ENCODE data around the gene DPP4. TPM values are rescaled to one million over a fixed set of nuclear protein-coding genes. Genes with fewer than 3 reads are reported as not detected.

The DPP4 gene
- total and polyA plus RNA-seq, 2 of the 13 experiments (the other 11 are each of a cell fraction or from before 2014, with no cell fraction given): 39.4 to 109 TPM

DNA sequence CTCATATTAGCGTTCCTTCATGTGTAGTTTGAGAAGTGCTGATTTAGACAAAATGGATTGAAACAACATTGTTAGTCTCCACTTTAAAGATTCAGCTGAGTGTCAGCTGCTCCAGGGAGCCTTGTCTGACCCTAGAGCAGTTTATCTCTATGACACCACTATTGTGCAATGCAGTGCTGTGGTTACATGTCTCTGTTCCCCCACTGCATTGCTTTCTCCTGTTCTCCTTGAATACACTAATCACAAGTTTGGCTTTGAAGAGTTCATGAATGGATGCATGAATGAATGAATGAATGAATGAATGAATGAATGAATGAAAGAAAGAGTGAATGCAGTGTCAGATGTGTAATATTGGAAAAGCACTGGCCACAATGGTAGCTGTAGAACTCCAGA lies 39.8 kb upstream of the DPP4 start (continued):
- TF ChIP-seq ZNF614 (CRISPR knock-in tag; IDR thresholded peaks at IDR 0.05; ENCODE audit: borderline replicate concordance): peak; percentile 95; the same call in 1 of the 2 replicates
- no peak for TF ChIP-seq NFIB (CRISPR knock-in tag; IDR thresholded peaks at IDR 0.05; ENCODE audit: borderline replicate concordance)
- TF ChIP-seq, protein P1, sequence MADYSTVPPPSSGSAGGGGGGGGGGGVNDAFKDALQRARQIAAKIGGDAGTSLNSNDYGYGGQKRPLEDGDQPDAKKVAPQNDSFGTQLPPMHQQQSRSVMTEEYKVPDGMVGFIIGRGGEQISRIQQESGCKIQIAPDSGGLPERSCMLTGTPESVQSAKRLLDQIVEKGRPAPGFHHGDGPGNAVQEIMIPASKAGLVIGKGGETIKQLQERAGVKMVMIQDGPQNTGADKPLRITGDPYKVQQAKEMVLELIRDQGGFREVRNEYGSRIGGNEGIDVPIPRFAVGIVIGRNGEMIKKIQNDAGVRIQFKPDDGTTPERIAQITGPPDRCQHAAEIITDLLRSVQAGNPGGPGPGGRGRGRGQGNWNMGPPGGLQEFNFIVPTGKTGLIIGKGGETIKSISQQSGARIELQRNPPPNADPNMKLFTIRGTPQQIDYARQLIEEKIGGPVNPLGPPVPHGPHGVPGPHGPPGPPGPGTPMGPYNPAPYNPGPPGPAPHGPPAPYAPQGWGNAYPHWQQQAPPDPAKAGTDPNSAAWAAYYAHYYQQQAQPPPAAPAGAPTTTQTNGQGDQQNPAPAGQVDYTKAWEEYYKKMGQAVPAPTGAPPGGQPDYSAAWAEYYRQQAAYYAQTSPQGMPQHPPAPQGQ (CRISPR knock-in tag; IDR thresholded peaks at IDR 0.05; ENCODE audit: borderline replicate concordance): no peak
- no peak for TF ChIP-seq AKNA (CRISPR knock-in tag; IDR thresholded peaks at IDR 0.05; ENCODE audit: borderline replicate concordance)
- peak; percentile 51; the same call in 1 of the 2 replicates for TF ChIP-seq PPARG (CRISPR knock-in tag; conservative IDR thresholded peaks at IDR 0.05)
- peak; percentile 33 for TF ChIP-seq PHF5A (CRISPR knock-in tag; IDR thresholded peaks at IDR 0.05; ENCODE audit: low read depth, unreplicated experiment)
- TF ChIP-seq, protein P2, sequence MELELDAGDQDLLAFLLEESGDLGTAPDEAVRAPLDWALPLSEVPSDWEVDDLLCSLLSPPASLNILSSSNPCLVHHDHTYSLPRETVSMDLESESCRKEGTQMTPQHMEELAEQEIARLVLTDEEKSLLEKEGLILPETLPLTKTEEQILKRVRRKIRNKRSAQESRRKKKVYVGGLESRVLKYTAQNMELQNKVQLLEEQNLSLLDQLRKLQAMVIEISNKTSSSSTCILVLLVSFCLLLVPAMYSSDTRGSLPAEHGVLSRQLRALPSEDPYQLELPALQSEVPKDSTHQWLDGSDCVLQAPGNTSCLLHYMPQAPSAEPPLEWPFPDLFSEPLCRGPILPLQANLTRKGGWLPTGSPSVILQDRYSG (CRISPR knock-in tag; IDR thresholded peaks at IDR 0.05): no peak
- TF ChIP-seq RFXAP (CRISPR knock-in tag; IDR thresholded peaks at IDR 0.05; ENCODE audit: borderline replicate concordance): no peak
- peak; percentile 73; the same call in 1 of the 2 replicates for TF ChIP-seq GFI1 (CRISPR knock-in tag; IDR thresholded peaks at IDR 0.05; ENCODE audit: borderline replicate concordance)
- TF ChIP-seq PITX1 (CRISPR knock-in tag; IDR thresholded peaks at IDR 0.05): 0 out of 2 replicates have a peak, but pooled peaks have one; percentile 52
- TF ChIP-seq ZNF3 (CRISPR knock-in tag; IDR thresholded peaks at IDR 0.05): 0 out of 2 replicates have a peak, but pooled peaks have one; percentile 36
- TF ChIP-seq ZNF761 (CRISPR knock-in tag; conservative IDR thresholded peaks at IDR 0.05): 0 out of 2 replicates have a peak, but pooled peaks have one; percentile 53
- no peak for TF ChIP-seq HOXA9 (CRISPR knock-in tag; IDR thresholded peaks at IDR 0.05; ENCODE audit: borderline replicate concordance)
- no peak for TF ChIP-seq MTF1 (CRISPR knock-in tag; IDR thresholded peaks at IDR 0.05)
- no peak for TF ChIP-seq AHR (CRISPR knock-in tag; IDR thresholded peaks at IDR 0.05)
- TF ChIP-seq ZNF34 (CRISPR knock-in tag; IDR thresholded peaks at IDR 0.05; ENCODE audit: borderline replicate concordance): peak; percentile 62; the same call in 1 of the 2 replicates
- peak; percentile 95 for TF ChIP-seq ZNF644 (CRISPR knock-in tag; IDR thresholded peaks at IDR 0.05; ENCODE audit: low read depth)
- TF ChIP-seq KLF16 (CRISPR knock-in tag; IDR thresholded peaks at IDR 0.05): peak in 1 of 2 experiments; percentile 78; a peak in 2 of 4 replicates
- peak; percentile 65; the same call in 1 of the 2 replicates for TF ChIP-seq NR2F2 (IDR thresholded peaks at IDR 0.05; ENCODE audit: borderline replicate concordance, low read depth)
- 0 out of 2 replicates have a peak, but pooled peaks have one; percentile 51 for TF ChIP-seq SIN3A (IDR thresholded peaks at IDR 0.05; ENCODE audit: borderline replicate concordance, low read depth, low read length)
- peak; percentile 97 for TF ChIP-seq GATAD2A (CRISPR knock-in tag; IDR thresholded peaks at IDR 0.05)
